ENCODE data around the gene ERCC4.

The ERCC4 gene

GRCh38 chr16:13928646-13929045 lies 8.7 kb downstream of the ERCC4 start:
- WGBS, result 98% methylated on average over 3 of the region's 3 CpGs
- H3K4me1 ChIP-seq (ENCODE audit: insufficient read depth, low read length), result no peaks in the 10 kb centered on the region
- peaks cover 61% of the 10 kb centered on the region for H3K36me3 ChIP-seq (ENCODE audit: insufficient read depth, low read length)
- no peaks in the 10 kb centered on the region for H3K9me3 ChIP-seq (ENCODE audit: insufficient read depth, low read depth, low read length)
- H3K27ac ChIP-seq (ENCODE audit: low read depth, low read length), result no peak overlapping the region
- H3K27me3 ChIP-seq (ENCODE audit: insufficient read depth, low read length), result no peaks in the 10 kb centered on the region
- no peak overlapping the region for H3K9ac ChIP-seq (ENCODE audit: low read depth, low read length)
- H3K4me3 ChIP-seq (ENCODE audit: low read length), result no peak overlapping the region

- Histone ChIP-seq H3K9ac (ENCODE audit: low read depth, low read length) (no peak overlapping the region), H3K27me3 (ENCODE audit: insufficient read depth, low read length) (no peaks in the 10 kb centered on the region), H3K9me3 (ENCODE audit: insufficient read depth, low read depth, low read length) (peaks cover 12% of the 10 kb centered on the region), H3K4me1 (ENCODE audit: insufficient read depth, low read length) (no peaks in the 10 kb centered on the region), H3K4me3 (ENCODE audit: low read length) (no peak overlapping the region), H3K27ac (ENCODE audit: low read depth, low read length) (no peak overlapping the region), H3K36me3 (ENCODE audit: insufficient read depth, low read length) (peaks cover 65% of the 10 kb centered on the region)
- 87% methylated on average over 10 of the region's 10 CpGs for WGBS
Measured at GRCh38 chr16:13931845-13932244, 11.9 kb downstream of the ERCC4 start.

GRCh38 chr16:13935408-13935807 lies 15.5 kb downstream of the ERCC4 start:
- Histone ChIP-seq H3K27ac (ENCODE audit: low read depth, low read length) (no peak overlapping the region), H3K36me3 (ENCODE audit: insufficient read depth, low read length) (peaks cover 68% of the 10 kb centered on the region), H3K4me1 (ENCODE audit: insufficient read depth, low read length) (no peaks in the 10 kb centered on the region), H3K9ac (ENCODE audit: low read depth, low read length) (no peak overlapping the region), H3K9me3 (ENCODE audit: insufficient read depth, low read depth, low read length) (peaks cover 12% of the 10 kb centered on the region), H3K27me3 (ENCODE audit: insufficient read depth, low read length) (no peaks in the 10 kb centered on the region), H3K4me3 (ENCODE audit: low read length) (no peak overlapping the region)
- WGBS, result 81% methylated on average over 12 of the region's 12 CpGs

- Histone ChIP-seq H3K9ac (ENCODE audit: low read depth, low read length) (no peak overlapping the region), H3K4me3 (ENCODE audit: low read length) (no peak overlapping the region), H3K9me3 (ENCODE audit: insufficient read depth, low read depth, low read length) (peaks cover 12% of the 10 kb centered on the region), H3K4me1 (ENCODE audit: insufficient read depth, low read length) (0 out of 2 replicates have a peak, but pooled peaks cover 4% of the 10 kb centered on the region), H3K36me3 (ENCODE audit: insufficient read depth, low read length) (peaks cover 60% of the 10 kb centered on the region), H3K27ac (ENCODE audit: low read depth, low read length) (no peak overlapping the region), H3K27me3 (ENCODE audit: insufficient read depth, low read length) (no peaks in the 10 kb centered on the region)
- WGBS, result 88% methylated on average over 1 of the region's 2 CpGs
Measured at GRCh38 chr16:13936155-13936554, 16.2 kb downstream of the ERCC4 start.

- H3K9ac ChIP-seq (ENCODE audit: low read depth, low read length), result no peak overlapping the region
- H3K4me1 ChIP-seq (ENCODE audit: insufficient read depth, low read length), result 0 out of 2 replicates have a peak, but pooled peaks cover 4% of the 10 kb centered on the region
- peaks cover 56% of the 10 kb centered on the region for H3K36me3 ChIP-seq (ENCODE audit: insufficient read depth, low read length)
- H3K27me3 ChIP-seq (ENCODE audit: insufficient read depth, low read length), result no peaks in the 10 kb centered on the region
- H3K27ac ChIP-seq (ENCODE audit: low read depth, low read length), result no peak overlapping the region
- peaks cover 12% of the 10 kb centered on the region for H3K9me3 ChIP-seq (ENCODE audit: insufficient read depth, low read depth, low read length)
- H3K4me3 ChIP-seq (ENCODE audit: low read length), result no peak overlapping the region
- 96% methylated on average over 3 of the region's 3 CpGs for WGBS
Measured at GRCh38 chr16:13936596-13937081, 16.7 kb downstream of the ERCC4 start.

- Histone ChIP-seq H3K9me3 (ENCODE audit: insufficient read depth, low read depth, low read length) (peaks cover 12% of the 10 kb centered on the region), H3K36me3 (ENCODE audit: insufficient read depth, low read length) (peaks cover 48% of the 10 kb centered on the region), H3K4me1 (ENCODE audit: insufficient read depth, low read length) (0 out of 2 replicates have a peak, but pooled peaks cover 4% of the 10 kb centered on the region), H3K27ac (ENCODE audit: low read depth, low read length) (no peak overlapping the region), H3K9ac (ENCODE audit: low read depth, low read length) (no peak overlapping the region), H3K27me3 (ENCODE audit: insufficient read depth, low read length) (no peaks in the 10 kb centered on the region), H3K4me3 (ENCODE audit: low read length) (no peak overlapping the region)
- WGBS, result 96% methylated on average over 5 of the region's 5 CpGs
Measured at GRCh38 chr16:13937411-13937810, 17.5 kb downstream of the ERCC4 start.

GRCh38 chr16:13938480-13938879 lies 18.5 kb downstream of the ERCC4 start:
- no peak overlapping the region for H3K27ac ChIP-seq (ENCODE audit: low read depth, low read length)

GRCh38 chr16:13939821-13940220 lies 19.9 kb downstream of the ERCC4 start:
- Histone ChIP-seq H3K27me3 (ENCODE audit: insufficient read depth, low read length) (no peaks in the 10 kb centered on the region), H3K27ac (ENCODE audit: low read depth, low read length) (no peak overlapping the region), H3K4me1 (ENCODE audit: insufficient read depth, low read length) (0 out of 2 replicates have a peak, but pooled peaks cover 4% of the 10 kb centered on the region), H3K4me3 (ENCODE audit: low read length) (no peak overlapping the region), H3K36me3 (ENCODE audit: insufficient read depth, low read length) (peaks cover 42% of the 10 kb centered on the region), H3K9me3 (ENCODE audit: insufficient read depth, low read depth, low read length) (peaks cover 12% of the 10 kb centered on the region), H3K9ac (ENCODE audit: low read depth, low read length) (no peak overlapping the region)
- 98% methylated on average over 5 of the region's 5 CpGs for WGBS

More at GRCh38 chr16:13938480-13938879, 18.5 kb downstream of the ERCC4 start:
- no peaks in the 10 kb centered on the region for H3K27me3 ChIP-seq (ENCODE audit: insufficient read depth, low read length)
- no peak overlapping the region for H3K4me3 ChIP-seq (ENCODE audit: low read length)
- 93% methylated on average over 4 of the region's 4 CpGs for WGBS
- H3K9me3 ChIP-seq (ENCODE audit: insufficient read depth, low read depth, low read length), result peaks cover 12% of the 10 kb centered on the region
- no peak overlapping the region for H3K9ac ChIP-seq (ENCODE audit: low read depth, low read length)
- H3K36me3 ChIP-seq (ENCODE audit: insufficient read depth, low read length), result peaks cover 48% of the 10 kb centered on the region
- 0 out of 2 replicates have a peak, but pooled peaks cover 4% of the 10 kb centered on the region for H3K4me1 ChIP-seq (ENCODE audit: insufficient read depth, low read length)

- Histone ChIP-seq H3K36me3 (ENCODE audit: insufficient read depth, low read length) (peaks cover 42% of the 10 kb centered on the region), H3K4me1 (ENCODE audit: insufficient read depth, low read length) (0 out of 2 replicates have a peak, but pooled peaks cover 4% of the 10 kb centered on the region), H3K27me3 (ENCODE audit: insufficient read depth, low read length) (no peaks in the 10 kb centered on the region), H3K9me3 (ENCODE audit: insufficient read depth, low read depth, low read length) (peaks cover 12% of the 10 kb centered on the region), H3K4me3 (ENCODE audit: low read length) (no peak overlapping the region), H3K27ac (ENCODE audit: low read depth, low read length) (no peak overlapping the region), H3K9ac (ENCODE audit: low read depth, low read length) (no peak overlapping the region)
- WGBS, result 89% methylated on average over 3 of the region's 3 CpGs
Measured at GRCh38 chr16:13940397-13940933, 20.5 kb downstream of the ERCC4 start.

GRCh38 chr16:13944816-13945215 lies 24.9 kb downstream of the ERCC4 start:
- Histone ChIP-seq H3K27ac (ENCODE audit: low read depth, low read length) (no peak overlapping the region), H3K36me3 (ENCODE audit: insufficient read depth, low read length) (peaks cover 36% of the 10 kb centered on the region)
- 97% methylated on average over 4 of the region's 4 CpGs for WGBS

GRCh38 chr16:13945744-13946485 lies 26.0 kb downstream of the ERCC4 start:
- Histone ChIP-seq H3K27ac (ENCODE audit: low read depth, low read length) (no peak overlapping the region), H3K27me3 (ENCODE audit: insufficient read depth, low read length) (no peaks in the 10 kb centered on the region), H3K4me3 (ENCODE audit: low read length) (no peak overlapping the region), H3K4me1 (ENCODE audit: insufficient read depth, low read length) (0 out of 2 replicates have a peak, but pooled peaks cover 1% of the 10 kb centered on the region), H3K9me3 (ENCODE audit: insufficient read depth, low read depth, low read length) (no peaks in the 10 kb centered on the region), H3K36me3 (ENCODE audit: insufficient read depth, low read length) (peaks cover 36% of the 10 kb centered on the region), H3K9ac (ENCODE audit: low read depth, low read length) (no peak overlapping the region)
- whole genome bisulfite sequencing, result 94% methylated on average over 9 of the region's 9 CpGs

More at GRCh38 chr16:13944816-13945215, 24.9 kb downstream of the ERCC4 start:
- Histone ChIP-seq H3K4me1 (ENCODE audit: insufficient read depth, low read length) (0 out of 2 replicates have a peak, but pooled peaks cover 4% of the 10 kb centered on the region), H3K27me3 (ENCODE audit: insufficient read depth, low read length) (no peaks in the 10 kb centered on the region), H3K9ac (ENCODE audit: low read depth, low read length) (no peak overlapping the region), H3K9me3 (ENCODE audit: insufficient read depth, low read depth, low read length) (no peaks in the 10 kb centered on the region), H3K4me3 (ENCODE audit: low read length) (no peak overlapping the region)

Measured in HUES64 (cell line).